ENCODE measurements around the gene GLCCI1. TPM values are rescaled to one million over a fixed set of nuclear protein-coding genes. Genes with fewer than 3 reads are reported as not detected.
"Not testable (repeated sequence)": the region's sequence is repeated elsewhere in the genome, so short reads cannot be mapped to it uniquely, and the experiment has no call there.

GLCCI1 gene
- polyA plus RNA-seq, 1 donor, result 14.6 TPM

DNA sequence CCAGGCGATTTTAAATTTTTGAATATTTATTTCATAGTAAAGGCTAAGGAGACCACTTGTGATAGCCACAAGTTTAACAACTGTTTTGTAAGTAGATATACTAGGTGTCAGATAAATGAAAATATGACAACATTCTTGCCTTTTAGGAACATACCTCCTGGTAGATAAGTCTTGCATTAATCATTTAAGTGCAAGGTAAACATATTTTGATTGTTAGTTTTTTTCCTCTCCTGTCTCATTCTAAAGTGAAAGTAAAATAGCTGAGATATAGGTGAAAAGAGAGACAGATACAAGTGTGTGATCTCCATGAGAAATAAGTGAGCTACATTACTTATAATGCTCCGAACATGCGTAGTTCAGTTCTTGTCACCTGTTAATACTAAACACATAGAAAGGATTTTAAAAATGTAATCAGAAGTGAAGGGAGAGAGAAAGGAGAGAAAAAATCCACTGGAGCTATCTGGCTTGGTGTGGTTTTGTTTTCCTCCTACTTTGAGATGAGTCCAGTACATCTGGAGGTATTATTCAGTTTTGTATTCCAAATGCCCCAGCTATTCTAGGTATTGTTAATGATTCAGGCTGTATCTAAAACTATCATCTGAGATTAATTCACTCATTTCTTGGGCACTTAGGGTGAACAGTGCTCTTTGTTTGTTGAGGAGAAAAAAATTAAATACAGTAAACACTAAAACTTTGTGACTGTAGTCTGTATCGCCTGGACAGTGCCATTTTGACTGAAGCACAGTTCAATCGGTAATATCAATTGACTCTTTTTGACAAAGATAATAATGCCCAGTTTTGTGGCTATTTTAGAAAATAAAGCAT, 21.2 kb downstream of the GLCCI1 start:
- DNase-seq (ENCODE audit: low read depth), result no peak

DNA sequence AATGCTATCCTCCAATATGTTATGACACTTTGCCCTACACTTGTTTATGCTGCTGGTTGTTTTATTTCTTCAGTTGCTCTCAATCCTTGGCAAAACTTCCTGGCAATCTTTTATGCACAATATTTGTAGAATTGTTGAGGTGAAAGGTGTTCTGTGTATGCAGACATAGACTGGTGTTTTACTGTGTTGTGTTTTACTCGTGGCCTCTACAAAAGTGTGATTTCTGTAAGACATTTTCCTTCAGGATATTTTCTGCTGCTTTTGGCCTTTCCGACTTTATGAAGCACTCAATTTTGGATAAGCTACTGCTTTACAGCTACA, 21.8 kb downstream of the GLCCI1 start:
- no peak for DNase-seq (ENCODE audit: low read depth)

DNA sequence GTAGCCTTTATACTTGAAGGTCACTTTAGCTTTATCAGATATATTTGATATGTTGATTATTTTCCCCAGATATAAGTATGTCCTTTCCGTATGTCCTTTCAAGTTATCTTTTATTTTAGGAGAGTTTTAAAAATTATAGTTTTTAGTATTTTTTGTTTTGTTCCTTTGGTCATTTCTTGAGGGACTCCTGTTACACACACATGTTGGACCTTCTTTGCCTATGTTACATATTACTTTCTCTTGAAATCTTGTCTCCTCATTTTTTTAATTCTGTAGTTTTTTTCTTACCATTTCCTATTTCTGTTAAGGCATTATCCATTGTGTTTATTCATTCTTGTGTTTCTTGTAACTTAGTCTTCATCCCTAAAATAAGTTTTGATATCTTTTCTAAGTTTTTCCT, 23.9 kb downstream of the GLCCI1 start:
- DNase-seq (ENCODE audit: low read depth), result no peak

DNA sequence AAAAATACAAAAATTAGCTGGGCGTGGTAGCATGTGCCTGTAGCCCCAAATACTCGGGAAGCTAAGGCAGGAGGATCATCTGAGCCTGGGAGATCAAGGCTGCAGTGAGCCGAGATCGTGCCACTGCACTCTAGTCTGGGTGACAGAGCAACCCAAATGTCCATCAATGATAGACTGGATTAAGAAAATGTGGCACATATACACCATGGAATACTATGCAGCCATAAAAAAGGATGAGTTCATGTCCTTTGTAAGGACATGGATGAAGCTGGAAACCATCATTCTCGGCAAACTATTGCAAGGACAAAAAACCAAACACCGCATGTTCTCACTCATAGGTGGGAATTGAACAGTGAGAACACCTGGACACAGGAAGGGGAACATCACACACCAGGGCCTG, 26.8 kb downstream of the GLCCI1 start:
- not testable (repeated sequence) for DNase-seq (ENCODE audit: low read depth)

DNA sequence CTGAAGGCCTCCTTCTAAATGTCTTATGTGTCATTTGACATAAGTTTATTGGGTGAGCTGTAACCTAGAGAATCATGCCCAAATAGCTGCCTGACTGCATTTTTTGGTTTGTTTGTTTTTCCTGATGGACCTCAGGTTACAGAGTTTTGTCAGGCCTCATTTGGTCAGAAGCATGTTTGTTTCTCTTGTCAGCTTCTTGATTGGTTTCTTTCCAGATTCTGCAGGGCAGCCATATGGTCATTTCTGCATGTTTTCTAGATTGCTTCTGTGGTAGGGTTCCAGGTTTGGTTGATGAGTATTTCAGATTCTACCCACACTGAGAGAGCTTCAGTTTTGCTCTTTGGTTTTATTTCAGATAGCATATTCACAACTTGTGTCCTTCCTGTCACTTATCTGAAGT, 28.0 kb downstream of the GLCCI1 start:
- no peak for DNase-seq (ENCODE audit: low read depth)

DNA sequence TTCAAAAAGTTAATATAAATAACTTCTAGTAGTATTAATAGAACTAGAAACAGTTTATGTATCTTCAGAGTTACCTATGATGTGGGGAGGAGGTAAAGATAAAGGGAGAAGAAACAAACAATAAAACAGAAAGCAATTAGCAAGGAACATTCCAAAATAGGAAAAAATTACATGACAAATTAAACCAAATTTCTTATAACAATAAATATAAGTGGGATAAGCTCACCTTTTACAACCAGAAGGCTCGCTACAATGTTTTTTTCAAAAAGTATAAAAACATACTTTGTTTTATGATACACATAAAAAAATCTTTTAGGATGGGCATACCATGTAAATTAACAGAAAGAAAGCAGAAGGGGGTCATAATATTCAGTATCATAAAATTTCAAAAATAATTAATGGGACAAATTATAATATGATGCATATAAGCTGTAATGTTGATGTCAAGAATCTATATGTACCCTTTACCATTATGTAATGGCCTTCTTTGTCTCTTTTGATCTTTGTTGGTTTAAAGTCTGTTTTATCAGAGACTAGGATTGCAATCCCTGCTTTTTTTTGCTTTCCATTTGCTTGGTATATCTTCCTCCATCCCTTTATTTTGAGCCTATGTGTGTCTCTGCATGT, 31.8 kb downstream of the GLCCI1 start:
- no peak for DNase-seq (ENCODE audit: low read depth)

DNA sequence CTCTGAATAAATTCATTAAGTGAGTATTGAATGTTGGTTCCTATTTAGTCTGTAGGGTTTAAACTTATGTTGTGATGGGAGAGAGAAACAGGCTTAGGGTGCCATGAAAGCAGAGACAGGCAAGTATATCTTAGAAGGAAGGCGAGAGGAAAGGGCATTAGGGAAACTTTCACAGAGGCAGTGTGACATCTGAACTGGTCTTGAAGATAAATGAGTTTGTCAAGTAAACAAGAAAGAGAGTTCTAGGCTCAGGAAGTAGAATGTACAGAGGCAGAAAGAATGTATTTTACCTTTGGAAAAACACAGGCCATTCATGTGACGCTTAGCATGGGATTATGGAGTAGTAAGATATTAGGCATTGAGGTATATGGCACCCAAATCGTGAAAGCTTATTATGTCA, 34.5 kb downstream of the GLCCI1 start:
- no peak for DNase-seq (ENCODE audit: low read depth)

DNA sequence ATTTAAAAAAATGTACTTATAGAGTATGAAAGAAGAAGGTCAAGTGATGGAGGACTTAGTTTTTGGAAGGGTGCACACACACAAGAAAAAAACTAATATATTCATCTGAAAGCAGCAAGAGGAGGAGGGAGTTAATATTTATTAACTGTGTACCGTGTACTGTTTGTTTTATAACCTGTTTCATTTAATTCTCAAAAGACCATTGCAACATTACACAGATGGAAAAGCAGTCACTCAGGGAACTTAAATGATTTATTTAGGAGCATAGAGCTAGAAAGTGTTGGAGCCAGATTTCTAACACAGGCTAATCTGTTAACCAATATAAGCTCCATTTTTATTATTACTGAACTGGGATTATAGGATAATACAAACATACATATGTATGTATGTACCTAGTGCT, 36.7 kb downstream of the GLCCI1 start:
- no peak for DNase-seq (ENCODE audit: low read depth)

DNA sequence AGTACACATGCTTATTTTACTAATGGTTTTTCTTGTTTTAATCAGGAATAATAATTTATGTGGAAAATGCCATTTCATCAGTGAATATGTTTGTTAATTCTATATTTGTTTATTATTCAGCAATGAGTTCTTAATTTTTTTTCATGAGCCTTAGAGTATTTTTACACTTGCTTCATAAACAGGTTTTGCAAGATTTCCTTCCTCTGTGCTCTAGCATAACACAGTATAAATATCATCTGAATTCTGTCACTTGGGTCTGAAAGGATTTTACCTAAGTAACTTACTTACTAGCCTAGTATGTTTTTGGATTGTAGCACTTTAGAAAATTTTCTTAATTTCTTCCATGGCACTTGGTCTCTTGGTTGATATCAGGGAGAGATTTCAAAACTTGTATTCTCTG, 45.8 kb downstream of the GLCCI1 start:
- DNase-seq (ENCODE audit: low read depth), result no peak

DNA sequence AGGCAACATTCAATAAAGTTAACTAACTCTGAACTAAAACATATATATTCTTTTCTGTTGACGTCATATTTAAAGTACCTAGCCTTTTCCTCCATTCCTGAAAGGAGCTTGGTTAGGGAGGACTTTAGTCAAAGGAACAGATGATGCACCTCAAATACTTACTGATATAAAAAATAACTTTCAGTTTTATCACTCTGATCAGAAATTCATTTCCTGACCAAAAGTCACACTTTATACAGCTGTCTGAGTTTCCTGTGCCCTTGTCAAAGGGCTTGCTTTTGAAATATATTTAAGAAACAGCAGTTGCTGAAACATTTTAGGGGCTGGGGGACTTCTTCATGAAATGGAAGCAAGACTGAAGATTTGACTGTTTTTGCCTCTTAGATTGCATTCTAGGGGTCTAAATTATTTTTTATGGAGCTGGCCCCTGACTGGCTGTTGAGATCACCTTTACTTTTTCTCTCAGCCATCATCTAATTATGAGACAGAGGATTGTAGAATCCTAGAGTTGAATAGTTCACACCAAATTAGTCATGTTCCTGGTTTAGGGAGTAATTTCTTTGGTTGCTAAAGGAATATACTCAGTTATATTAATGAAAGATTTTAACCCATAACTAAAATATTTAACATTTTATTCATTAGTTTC, 46.6 kb downstream of the GLCCI1 start:
- DNase-seq (ENCODE audit: low read depth), result no peak

DNA sequence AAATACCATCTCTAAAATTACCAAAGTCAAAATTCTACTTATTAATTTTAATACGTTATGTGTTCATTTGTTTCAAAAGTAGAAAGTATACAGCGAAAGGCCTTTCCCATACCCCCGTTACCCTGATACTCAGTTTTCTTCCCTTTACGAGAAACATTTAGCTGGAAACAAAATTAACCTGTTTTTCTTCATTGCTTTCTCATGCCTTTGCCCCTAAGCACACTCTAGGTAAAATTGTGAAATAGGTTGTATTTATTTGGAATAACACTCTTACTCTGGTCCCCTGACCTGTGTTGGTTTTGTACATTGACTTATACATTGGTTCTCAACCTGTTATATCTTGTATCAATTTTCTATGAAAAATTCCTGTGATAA, 47.1 kb downstream of the GLCCI1 start:
- DNase-seq (ENCODE audit: low read depth), result no peak

DNA sequence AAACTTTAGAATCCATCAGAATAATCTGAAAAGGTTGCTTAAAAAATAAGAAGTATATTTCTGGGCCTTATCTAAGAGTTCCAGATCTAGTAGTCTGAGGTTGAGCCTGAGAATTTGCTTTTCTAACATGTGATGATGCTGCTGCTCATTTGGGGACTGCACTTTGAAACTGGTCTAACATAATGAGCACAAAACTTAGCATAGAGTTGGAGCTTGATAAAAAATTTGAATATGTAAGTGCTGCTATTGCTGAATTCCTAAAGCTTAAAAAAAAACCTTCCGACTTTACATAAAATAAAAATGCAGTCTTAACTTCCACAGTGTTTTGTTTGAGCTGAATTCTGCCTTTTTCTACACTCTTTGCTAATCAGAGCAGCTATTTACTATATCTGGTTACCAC, 48.8 kb downstream of the GLCCI1 start:
- no peak for DNase-seq (ENCODE audit: low read depth)

DNA sequence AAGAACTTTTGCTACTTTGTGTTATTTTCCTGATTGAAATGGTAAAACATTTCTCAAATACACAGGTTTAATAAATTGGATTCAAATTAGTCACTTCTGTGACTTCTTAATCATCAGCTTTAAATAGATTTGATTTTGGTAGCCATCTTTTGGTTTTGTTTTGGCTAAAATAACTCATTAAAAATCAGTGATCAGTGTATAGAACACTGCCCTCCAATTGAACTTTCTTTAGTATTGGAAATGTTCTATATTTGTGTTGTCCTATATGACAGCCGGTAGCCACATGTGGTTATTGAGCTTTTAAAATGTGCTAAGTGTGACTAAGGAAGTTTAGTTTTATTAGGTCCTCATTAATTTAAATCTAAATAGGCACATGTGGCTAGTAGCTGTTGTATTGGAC, 50.4 kb downstream of the GLCCI1 start:
- DNase-seq (ENCODE audit: low read depth), result no peak

DNA sequence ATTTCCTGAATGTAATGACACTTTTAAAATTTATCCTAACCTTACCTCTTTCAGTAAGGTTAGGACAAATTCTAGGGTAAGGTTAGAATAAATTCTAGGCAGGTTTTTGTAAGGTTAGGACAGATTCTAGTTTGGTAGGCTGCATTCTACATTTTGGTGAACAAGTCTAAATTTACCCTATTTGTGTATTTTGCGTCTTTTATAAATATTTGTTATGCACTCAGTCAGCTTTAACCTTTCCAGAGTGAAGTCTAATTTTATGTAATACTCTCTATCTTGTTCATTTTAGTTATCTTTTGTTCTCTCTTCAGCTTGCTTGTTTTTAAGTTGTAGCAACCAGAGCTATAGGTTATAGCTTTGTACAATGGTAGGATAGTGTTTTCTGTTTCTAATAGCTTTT, 54.0 kb downstream of the GLCCI1 start:
- no peak for DNase-seq (ENCODE audit: low read depth)

DNA sequence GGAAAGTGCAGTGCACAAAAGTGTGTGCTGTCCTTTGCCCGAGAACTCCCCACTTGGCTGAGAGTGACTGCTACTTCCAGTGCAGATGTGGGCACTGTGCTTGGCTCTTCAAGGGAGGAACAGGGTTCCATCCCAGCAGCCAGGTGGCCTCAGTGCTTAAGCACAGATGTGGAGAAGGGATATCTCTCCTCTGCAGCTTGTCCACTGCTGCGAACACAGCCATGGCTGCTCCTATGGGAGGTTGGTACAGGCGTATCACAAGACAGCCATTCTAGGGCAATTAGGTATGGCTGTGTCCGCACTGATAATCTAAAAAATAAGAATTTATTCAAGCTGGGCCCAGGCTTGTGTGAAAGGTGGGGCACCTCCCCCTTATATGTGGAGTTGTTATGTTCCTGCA, 66.6 kb downstream of the GLCCI1 start:
- no peak for DNase-seq (ENCODE audit: low read depth)

DNA sequence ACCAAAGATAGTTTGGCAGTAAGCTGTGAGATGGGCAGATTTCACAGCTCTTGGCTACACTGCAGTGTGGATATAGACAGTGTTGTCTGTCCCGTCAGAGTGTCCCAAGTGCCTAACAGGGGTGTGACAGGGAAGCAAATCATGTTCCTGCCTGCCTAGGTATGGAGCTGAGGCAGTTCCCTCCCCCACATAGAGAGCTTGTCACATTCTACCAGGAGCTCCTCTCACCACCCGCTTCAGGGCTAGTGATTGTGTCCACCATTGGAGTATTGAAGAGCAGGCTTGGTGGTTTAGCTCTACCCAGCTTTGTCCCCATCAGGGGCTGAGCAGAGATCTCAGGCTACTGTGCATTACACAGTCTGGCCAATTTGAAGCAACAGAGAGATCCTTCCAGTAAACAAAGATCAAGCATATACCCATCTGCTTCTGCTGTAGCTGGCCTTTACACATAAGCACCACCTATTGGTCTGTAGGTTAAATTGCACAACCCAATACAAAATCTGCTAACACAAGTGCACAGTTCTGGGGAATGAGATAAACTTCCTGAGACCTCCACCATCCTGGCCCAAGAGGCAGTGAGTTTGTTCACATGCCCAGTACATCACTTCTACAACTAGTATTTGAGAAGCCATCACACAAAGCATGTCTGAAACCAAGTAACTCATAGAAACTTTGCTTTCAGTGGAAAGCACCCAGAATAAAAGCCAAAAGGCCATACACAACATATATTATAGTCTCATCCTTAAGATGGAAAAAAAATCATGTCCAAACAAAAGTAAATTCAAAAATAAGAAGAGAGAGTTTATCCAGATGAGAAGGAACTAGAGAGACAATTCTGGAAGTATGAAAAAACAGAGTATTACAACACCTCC, 67.3 kb downstream of the GLCCI1 start:
- no peak for DNase-seq (ENCODE audit: low read depth)

DNA sequence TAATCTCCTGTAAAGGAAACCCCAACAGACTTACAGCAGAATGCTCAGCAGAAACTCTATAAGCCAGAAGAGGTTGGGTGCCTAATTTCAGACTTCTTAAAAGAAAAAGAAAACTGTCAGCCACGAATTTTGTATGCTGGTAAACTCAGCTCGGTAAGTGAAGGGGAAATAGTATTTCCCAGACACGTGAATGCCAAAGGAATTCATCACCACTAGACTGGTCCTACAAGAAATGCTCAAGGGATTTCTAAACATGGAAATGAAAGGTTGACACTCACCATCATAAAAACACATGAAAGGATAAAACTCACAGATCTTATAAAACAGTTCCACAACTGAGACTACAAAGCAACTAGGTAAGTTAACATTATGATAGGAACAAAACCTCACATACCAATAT, 68.6 kb downstream of the GLCCI1 start:
- no peak for DNase-seq (ENCODE audit: low read depth)

DNA sequence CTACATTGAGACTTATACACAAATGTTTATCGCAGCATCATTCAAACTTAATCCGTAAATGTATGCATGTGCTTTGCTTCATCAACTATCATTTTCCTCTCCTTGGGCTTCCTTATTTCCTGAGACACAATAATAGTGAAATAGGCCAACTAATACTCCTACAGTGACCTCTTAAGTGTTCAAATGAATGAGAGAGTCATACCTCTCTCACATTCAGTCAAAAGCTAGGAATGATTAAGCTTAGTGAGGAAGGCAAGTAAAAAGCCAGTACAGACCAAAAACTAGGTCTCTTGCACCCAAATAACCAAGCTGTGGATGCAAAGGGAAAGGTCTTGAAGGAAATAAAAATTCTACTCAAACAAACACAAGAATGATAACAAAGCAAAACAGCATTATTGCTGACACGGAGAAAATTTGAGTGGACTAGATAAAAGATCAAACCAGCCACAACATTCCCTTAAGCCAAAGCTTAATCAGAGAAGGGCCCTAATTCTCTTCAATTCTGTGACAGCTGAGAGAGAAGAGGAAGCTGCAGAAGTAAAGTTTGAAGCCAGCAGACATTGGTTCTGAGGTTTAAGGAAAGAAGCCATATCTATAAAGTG, 72.3 kb downstream of the GLCCI1 start:
- DNase-seq (ENCODE audit: low read depth), result no peak

DNA sequence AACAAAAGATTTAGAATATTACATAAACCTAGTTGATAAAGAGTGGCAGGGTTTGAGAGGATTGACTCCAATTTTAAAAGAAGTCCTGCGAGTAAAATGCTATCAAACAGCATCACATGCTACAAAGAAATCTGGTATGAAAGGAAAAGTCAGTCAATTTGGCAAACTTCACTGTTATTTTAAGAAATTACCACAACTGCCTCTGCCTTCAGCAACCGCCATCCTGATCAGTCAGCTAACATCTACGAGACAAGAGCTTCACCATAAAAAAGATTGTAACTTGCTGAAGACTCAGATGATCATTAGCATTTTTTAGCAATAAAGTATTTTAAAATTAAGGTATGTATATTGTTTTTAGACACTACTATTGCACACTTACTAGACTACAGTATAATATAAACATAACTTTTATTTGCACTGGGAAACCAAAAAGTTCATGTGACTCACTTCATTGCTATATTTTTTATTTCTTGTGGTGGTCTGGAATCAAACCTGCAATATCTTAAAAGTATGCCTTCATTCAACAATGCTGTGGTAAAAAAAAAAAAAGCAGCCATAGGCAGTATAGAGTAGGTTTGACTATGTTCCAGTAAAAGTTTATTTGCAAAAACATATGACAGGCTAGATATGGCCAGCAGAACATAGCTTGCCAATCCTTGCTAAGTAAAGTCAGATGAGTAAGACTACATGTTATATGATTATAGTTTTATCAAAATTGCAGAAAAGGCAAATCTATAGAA, 74.4 kb downstream of the GLCCI1 start:
- no peak for DNase-seq (ENCODE audit: low read depth)

DNA sequence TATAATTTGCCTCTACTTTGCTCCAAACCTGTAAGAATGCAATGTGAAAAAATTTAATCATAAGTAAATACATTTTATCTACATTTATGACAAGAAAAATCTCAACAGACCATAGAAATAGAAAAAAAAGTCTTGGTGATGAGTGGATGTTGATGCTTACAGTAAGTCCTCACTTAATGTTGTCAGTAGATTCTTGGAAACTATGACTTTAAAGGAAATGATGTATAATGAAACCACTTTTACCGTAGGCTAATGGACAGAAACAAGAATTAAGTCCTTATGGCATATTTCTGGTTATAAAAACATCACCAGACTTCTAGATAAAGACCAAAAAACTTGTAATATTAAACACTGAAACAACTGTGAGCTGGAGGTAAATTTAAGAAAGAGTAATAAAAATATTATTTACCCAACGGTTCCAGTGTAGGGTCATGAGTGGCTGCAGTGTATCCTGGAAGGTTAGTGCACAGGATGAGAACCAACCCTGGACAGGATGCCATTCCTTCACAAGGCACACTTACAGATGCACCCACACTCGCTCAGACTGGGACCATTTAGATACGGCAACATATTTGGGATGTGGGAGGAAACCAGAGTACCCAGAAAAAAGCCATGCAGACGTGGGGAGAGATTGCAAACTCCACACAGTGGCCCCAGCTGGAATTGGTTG, 76.3 kb downstream of the GLCCI1 start:
- DNase-seq (ENCODE audit: low read depth), result no peak

DNA sequence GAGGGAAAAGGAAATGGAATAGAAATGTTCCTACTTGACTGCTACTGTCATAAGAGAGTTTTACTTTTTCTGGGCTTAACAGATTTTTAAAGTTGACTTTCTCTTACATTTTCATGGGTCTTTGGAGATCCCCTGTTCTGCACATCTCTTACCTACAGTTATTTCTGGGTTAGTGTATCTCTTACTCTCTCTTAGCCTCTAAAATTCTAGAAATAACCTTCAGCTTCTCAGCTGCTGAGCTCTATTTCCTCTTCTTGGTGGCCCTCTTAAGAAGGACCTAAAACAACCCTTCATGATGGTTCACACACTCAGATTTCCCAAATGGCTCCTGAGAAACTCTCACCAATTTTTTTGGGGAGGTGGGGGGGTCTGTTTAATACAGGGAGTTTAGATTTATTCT, 79.5 kb downstream of the GLCCI1 start:
- DNase-seq (ENCODE audit: low read depth), result not testable (repeated sequence)

All from forelimb muscle (tissue), 1 donor.